HepG2 (cell line): ENCODE data around the gene BBS9. TPM values are rescaled to one million over a fixed set of nuclear protein-coding genes. Genes with fewer than 3 reads are reported as not detected.

ENCODE experiments used
- ATAC-seq: fragments of 200-7000 bp; cut with Tn5 transposase; 3 replicates; pipeline ENCODE4 v1.9.1; 2020; ENCODE audit warnings: mild to moderate bottlenecking, moderate library complexity
- BruUV-seq: library from RNA; stranded (reverse); fragments of 400-500 nt; replicated peaks from 2 replicates; lab custom pipeline; 2021; lab: Mats Ljungman, UMichigan
- CTCF ChIA-PET: fragments of 300-600 bp; formaldehyde crosslinking; extraction: SDS; loops from one replicate; lab custom pipeline; 2021; ENCODE audit warnings: low total read pairs, inconsistent platforms, low intra/inter-chr PET ratio; lab: Yijun Ruan, JAX
- POLR2A ChIA-PET: fragments of 350-600 bp; sonication (Branson Sonifier 250); formaldehyde crosslinking; loops from one replicate; lab custom pipeline; 2020; ENCODE audit warnings: antibody characterized with exemption, inconsistent platforms; lab: Yijun Ruan, JAX
- DNase-seq: peaks from one replicate; pipeline ENCODE4 v3.0.0-alpha.2; 2015; ENCODE audit warnings: low spot score
- FAIRE-seq: peaks from 3 replicates; lab custom pipeline; 2011; peaks lifted over from hg19 to GRCh38; lab: Jason Lieb, UNC
- H2AFZ ChIP-seq: one replicate; pipeline ENCODE4 v1.6.1; 2011; ENCODE audit warnings: low read length, inconsistent platforms
- H3K27ac ChIP-seq: fragments of 300-600 bp; 3 replicates; pipeline ENCODE4 v1.8.0; 2011; ENCODE audit warnings: mixed run types, mild to moderate bottlenecking, mixed read lengths, low read length, inconsistent platforms; ENCODE audit not compliant: insufficient read depth; ENCODE audit errors: extremely low read length
- H3K27me3 ChIP-seq, 2 experiments: fragments of 200-600 bp in 1 of 2; 2 replicates in 1 of 2; 3 replicates in 1 of 2; pipeline versions ENCODE4 v1.6.0 to v1.8.0; 2011; ENCODE audit warnings: low read length in 2 of 2, mild to moderate bottlenecking in 2 of 2, moderate library complexity in 2 of 2, inconsistent platforms in 1 of 2; ENCODE audit not compliant: insufficient read depth in 2 of 2, control insufficient read depth in 1 of 2
- H3K36me3 ChIP-seq, 2 experiments: fragments of 200-600 bp in 1 of 2; replicated peaks in 1 of 2; 2 replicates in 1 of 2; 3 replicates in 1 of 2; pipeline versions ENCODE4 v1.5.1 to v1.8.0; 2011; ENCODE audit warnings: low read length in 2 of 2, inconsistent platforms in 1 of 2; ENCODE audit not compliant: insufficient read depth in 2 of 2, control insufficient read depth in 1 of 2
- H3K4me1 ChIP-seq: 2 replicates; pipeline ENCODE4 v1.5.1; 2012; ENCODE audit warnings: low read length, inconsistent platforms; ENCODE audit not compliant: insufficient read depth
- H3K4me2 ChIP-seq: 2 replicates; pipeline ENCODE4 v1.6.0; 2011; ENCODE audit warnings: low read depth, low read length, inconsistent platforms
- H3K4me3 ChIP-seq, 3 experiments: fragments of 200-600 bp in 1 of 3; sonication (generic), shearing (Covaris generic) in 1 of 3; replicated peaks in 1 of 3; 2 replicates each; pipeline ENCODE4 v1.5.1; 2011 to 2016; ENCODE audit warnings: low read length in 3 of 3, inconsistent platforms in 2 of 3, low read depth in 2 of 3, mild to moderate bottlenecking in 2 of 3, control low read depth in 1 of 3, mixed read lengths in 1 of 3; ENCODE audit not compliant: insufficient read depth in 1 of 3
- H3K79me2 ChIP-seq: one replicate; pipeline ENCODE4 v1.6.1; 2011; ENCODE audit warnings: low read length, inconsistent platforms; ENCODE audit not compliant: insufficient read depth
- H3K9ac ChIP-seq: 2 replicates; pipeline ENCODE4 v1.6.0; 2011; ENCODE audit warnings: mild to moderate bottlenecking, low read depth, low read length, inconsistent platforms; ENCODE audit not compliant: insufficient read depth
- H3K9me3 ChIP-seq: 2 replicates; pipeline ENCODE4 v1.5.1; 2012; ENCODE audit warnings: mild to moderate bottlenecking, low read length
- H4K20me1 ChIP-seq: 2 replicates; pipeline ENCODE4 v1.6.0; 2011; ENCODE audit warnings: inconsistent platforms, mild to moderate bottlenecking, low read length, moderate library complexity; ENCODE audit not compliant: insufficient read depth
- ARNT ChIP-seq: fragments of 450-650 bp; IDR thresholded peaks from 2 replicates; pipeline ENCODE4 v1.6.1; 2017
- BRD4 ChIP-seq: sonication (generic); formaldehyde crosslinking; IDR thresholded peaks from 2 replicates; pipeline ENCODE4 v1.4.0; 2020; ENCODE audit warnings: missing genetic modification reagents
- CENPBD1 ChIP-seq: sonication (generic); formaldehyde crosslinking; IDR thresholded peaks from 2 replicates; pipeline ENCODE4 v1.8.0; 2022; ENCODE audit warnings: missing genetic modification reagents, low read depth, mild to moderate bottlenecking, borderline replicate concordance
- ETV5 ChIP-seq: IDR thresholded peaks from 2 replicates; pipeline ENCODE4 v1.6.1; 2018; ENCODE audit warnings: missing biosample characterization, missing genetic modification reagents, inconsistent platforms, borderline replicate concordance
- MAF1 ChIP-seq: sonication (generic); formaldehyde crosslinking; IDR thresholded peaks from 2 replicates; pipeline ENCODE4 v1.5.0; 2020; ENCODE audit warnings: missing genetic modification reagents, borderline replicate concordance
- MEF2D ChIP-seq: sonication (generic); formaldehyde crosslinking; IDR thresholded peaks from 2 replicates; pipeline ENCODE4 v1.5.1; 2020; ENCODE audit warnings: mild to moderate bottlenecking, missing genetic modification reagents
- MTERF4 ChIP-seq: sonication (generic); formaldehyde crosslinking; IDR thresholded peaks from 2 replicates; pipeline ENCODE4 v1.8.0; 2023; ENCODE audit warnings: mild to moderate bottlenecking, missing genetic modification reagents
- RERE ChIP-seq: IDR thresholded peaks from 2 replicates; pipeline ENCODE4 v1.6.1; 2016; ENCODE audit warnings: low read depth, missing genetic modification reagents, missing compliant biosample characterization
- ZNF17 ChIP-seq: sonication (generic); formaldehyde crosslinking; IDR thresholded peaks from 2 replicates; pipeline ENCODE4 v1.5.0; 2020; ENCODE audit warnings: mild to moderate bottlenecking, missing genetic modification reagents
- ZNF280B ChIP-seq: sonication (generic); formaldehyde crosslinking; IDR thresholded peaks from 2 replicates; pipeline ENCODE4 v1.5.0; 2020; ENCODE audit warnings: missing genetic modification reagents, mild to moderate bottlenecking, borderline replicate concordance
- WGBS: methylation state at CpG from one replicate; pipeline ENCODE4 v1.1.6; 2017; ENCODE audit warnings: low lambda C conversion rate; 5-methylcytosine and 5-hydroxymethylcytosine counted together
- in situ Hi-C: cut with HindIII; loops from 2 replicates; pipeline ENCODE4 v1.10.0; 2017; ENCODE audit warnings: low pct_unique_long_range_greater_than_20kb; ENCODE audit not compliant: extremely low pct_ligation_motif_present
- intact Hi-C: fragments of 100-400 bp; cut with micrococcal nuclease; formaldehyde crosslinking; loops from one replicate; pipeline ENCODE4 v1.10.0; 2022; ENCODE audit not compliant: unreplicated experiment
- polyA plus RNA-seq, 8 experiments: library from polyadenylated mRNA; depleted of rRNA in 3 of 8; stranded (reverse) in 7 of 8; unstranded in 1 of 8; fragments of >200 nt; fragmentation: Illumina TruSeq in 4 of 8; extraction: Trizol in 4 of 8; gene quantifications; 2 replicates each; pipeline versions ENCODE4 v1.2.1 to v1.2.3, GENCODE V29; 2011 to 2016; ENCODE audit warnings: low read depth in 4 of 8, missing spikeins in 1 of 8, mixed read lengths in 1 of 8; ENCODE audit not compliant: insufficient read depth in 1 of 8
- total RNA-seq, 5 experiments: library from RNA; depleted of rRNA; stranded (reverse); fragments of >200 nt; fragmentation: Illumina TruSeq; extraction: Trizol; gene quantifications; 2 replicates each; pipeline ENCODE4 v1.2.3, GENCODE V29; 2016; ENCODE audit warnings: low read depth in 1 of 5

BBS9 gene
- total and polyA plus RNA-seq, 2 of the 13 experiments (the other 11 are each of a cell fraction or from before 2014, with no cell fraction given) = 5.1 to 7.8 TPM

GRCh38 chr7:33471636-33472242 lies 342.4 kb downstream of the BBS9 start:
- no peak overlapping the region for H2AFZ ChIP-seq
- no peaks in the 10 kb centered on the region for H3K36me3 ChIP-seq
- no peaks in the 10 kb centered on the region for H3K9me3 ChIP-seq
- TF ChIP-seq CENPBD1 (CRISPR knock-in tag) (no peak), MEF2D (CRISPR knock-in tag) (no peak), MAF1 (no peak), ARNT (no peak), ZNF280B (CRISPR knock-in tag) (no peak), ETV5 (CRISPR knock-in tag) (no peak), RERE (no peak), BRD4 (no peak), MTERF4 (CRISPR knock-in tag) (no peak), ZNF17 (CRISPR knock-in tag) (no peak)
- TF ChIP-seq, all 625 proteins: peak for 0
- FAIRE-seq = no peak
- Histone ChIP-seq H3K4me1 (no peaks in the 10 kb centered on the region), H3K27me3 (no peaks in the 10 kb centered on the region), H4K20me1 (no peaks in the 10 kb centered on the region), H3K4me2 (no peak overlapping the region), H3K4me3 (no peak overlapping the region), H3K79me2 (no peaks in the 10 kb centered on the region), H3K9ac (no peak overlapping the region), H3K27ac (no peak overlapping the region)
- no peak for ATAC-seq
- BruUV-seq = no TSS peak
- ChIA-PET CTCF (no interaction called here), POLR2A (no interaction called here)
- WGBS = 68% methylated on average over 2 of the region's 3 CpGs
- no peak for DNase-seq
- intact Hi-C loops = no loop called here
- in situ Hi-C loops = no loop called here
